HEK293 (cell line): ENCODE results near the gene DMC1.

ENCODE experiments used
- CTCF ChIA-PET: fragments of 350-600 bp; formaldehyde crosslinking; extraction: SDS; loops from one replicate; lab custom pipeline; 2021; ENCODE audit warnings: antibody characterized with exemption; lab: Yijun Ruan, JAX
- POLR2A ChIA-PET: fragments of 300-600 bp; formaldehyde crosslinking; extraction: SDS; loops from one replicate; lab custom pipeline; 2020; ENCODE audit warnings: antibody characterized with exemption, inconsistent platforms; lab: Yijun Ruan, JAX
- H3K27ac ChIP-seq: fragments of 200-500 bp; sonication (Bioruptor generic); 2 replicates; pipeline ENCODE4 v1.5.1; 2014; ENCODE audit warnings: low read depth, low read length, control low read depth, inconsistent platforms; ENCODE audit errors: extremely low read depth
- H3K36me3 ChIP-seq, 2 experiments: fragments of 200-500 bp in 1 of 2; sonication (Bioruptor generic) in 1 of 2; 1 replicate in 1 of 2; 2 replicates in 1 of 2; pipeline ENCODE4 v1.5.1; 2014 to 2017; ENCODE audit warnings: inconsistent platforms in 2 of 2, low read length in 2 of 2; ENCODE audit not compliant: control insufficient read depth in 2 of 2, insufficient read depth in 1 of 2
- H3K4me1 ChIP-seq: fragments of 200-500 bp; sonication (Bioruptor generic); 2 replicates; pipeline ENCODE4 v1.5.1; 2014; ENCODE audit warnings: mild to moderate bottlenecking, low read length, inconsistent platforms; ENCODE audit not compliant: control insufficient read depth, insufficient read depth
- H3K4me3 ChIP-seq: 2 replicates; pipeline ENCODE4 v1.5.1; 2011; ENCODE audit warnings: low read depth, mild to moderate bottlenecking, control low read depth, low read length, moderate library complexity
- H3K9me3 ChIP-seq: fragments of 200-500 bp; sonication (Bioruptor generic); 2 replicates; pipeline ENCODE4 v1.5.1; 2014; ENCODE audit warnings: low read depth, low read length, inconsistent platforms; ENCODE audit not compliant: control insufficient read depth, insufficient read depth
- GLI2 ChIP-seq: fragments of 450-650 bp; formaldehyde crosslinking; IDR thresholded peaks from 2 replicates; pipeline ENCODE4; 2017; ENCODE audit warnings: missing biosample characterization, missing genetic modification characterization, low read depth, borderline replicate concordance
- KLF1 ChIP-seq: fragments of 450-650 bp; formaldehyde crosslinking; IDR thresholded peaks from 2 replicates; pipeline ENCODE4 v1.5.1; 2016; ENCODE audit warnings: missing biosample characterization, missing genetic modification characterization
- KLF8 ChIP-seq: fragments of 450-650 bp; formaldehyde crosslinking; IDR thresholded peaks from 2 replicates; pipeline ENCODE4 v1.5.1; 2016; ENCODE audit warnings: missing biosample characterization, missing genetic modification characterization
- SP2 ChIP-seq: fragments of 450-650 bp; formaldehyde crosslinking; IDR thresholded peaks from 2 replicates; pipeline ENCODE4 v1.5.1; 2016; ENCODE audit warnings: missing biosample characterization, missing genetic modification characterization
- ZFP3 ChIP-seq: fragments of 450-650 bp; formaldehyde crosslinking; IDR thresholded peaks from 2 replicates; pipeline ENCODE4 v1.5.1; 2016; ENCODE audit warnings: low read depth, missing biosample characterization, missing genetic modification characterization
- ZIC2 ChIP-seq: fragments of 450-650 bp; formaldehyde crosslinking; IDR thresholded peaks from 2 replicates; pipeline ENCODE4 v1.5.1; 2016; ENCODE audit warnings: missing biosample characterization, missing genetic modification characterization
- ZNF214 ChIP-seq: fragments of 450-650 bp; formaldehyde crosslinking; IDR thresholded peaks from 2 replicates; pipeline ENCODE4 v1.5.1; 2017; ENCODE audit warnings: missing biosample characterization, mild to moderate bottlenecking, missing genetic modification characterization, borderline replicate concordance
- ZNF341 ChIP-seq: fragments of 450-650 bp; formaldehyde crosslinking; IDR thresholded peaks from 2 replicates; pipeline ENCODE4; 2016; ENCODE audit warnings: low read depth, missing biosample characterization, missing genetic modification characterization
- ZNF354C ChIP-seq: fragments of 450-650 bp; formaldehyde crosslinking; IDR thresholded peaks from 2 replicates; pipeline ENCODE4 v1.5.1; 2016; ENCODE audit warnings: missing biosample characterization, missing genetic modification characterization, low read depth, borderline replicate concordance
- ZNF37A ChIP-seq: fragments of 450-650 bp; IDR thresholded peaks from 2 replicates; pipeline ENCODE4 v1.5.1; 2018; ENCODE audit warnings: missing biosample characterization, missing genetic modification characterization
- ZNF596 ChIP-seq: fragments of 450-650 bp; IDR thresholded peaks from 2 replicates; pipeline ENCODE4 v1.5.0; 2018; ENCODE audit warnings: missing biosample characterization, mild to moderate bottlenecking, missing genetic modification characterization, moderate library complexity
- ZNF600 ChIP-seq: fragments of 450-650 bp; formaldehyde crosslinking; IDR thresholded peaks from 2 replicates; pipeline ENCODE4 v1.5.1; 2016; ENCODE audit warnings: missing biosample characterization, missing genetic modification characterization
- ZNF621 ChIP-seq: fragments of 450-650 bp; formaldehyde crosslinking; IDR thresholded peaks from 2 replicates; pipeline ENCODE4 v1.5.1; 2017; ENCODE audit warnings: missing biosample characterization, missing genetic modification characterization
- ZNF658 ChIP-seq: fragments of 450-650 bp; formaldehyde crosslinking; IDR thresholded peaks from 2 replicates; pipeline ENCODE4; 2016; ENCODE audit warnings: missing biosample characterization, missing genetic modification characterization
- ZNF660 ChIP-seq: fragments of 450-650 bp; IDR thresholded peaks from 2 replicates; pipeline ENCODE4 v1.5.1; 2018; ENCODE audit warnings: missing biosample characterization, mild to moderate bottlenecking, missing genetic modification characterization
- ZNF837 ChIP-seq: fragments of 450-650 bp; formaldehyde crosslinking; IDR thresholded peaks from 2 replicates; pipeline ENCODE4 v1.5.1; 2016; ENCODE audit warnings: missing biosample characterization, missing genetic modification characterization
- ZSCAN23 ChIP-seq: fragments of 450-650 bp; formaldehyde crosslinking; IDR thresholded peaks from 2 replicates; pipeline ENCODE4 v1.5.1; 2016; ENCODE audit warnings: missing biosample characterization, missing genetic modification characterization
- ZXDB ChIP-seq: fragments of 450-650 bp; formaldehyde crosslinking; IDR thresholded peaks from 2 replicates; pipeline ENCODE4 v1.5.1; 2016; ENCODE audit warnings: missing biosample characterization, missing genetic modification characterization
- TF ChIP-seq, protein P1 (sequence below): fragments of 450-650 bp; formaldehyde crosslinking; IDR thresholded peaks from 2 replicates; pipeline ENCODE4 v1.5.1; 2017; ENCODE audit warnings: missing biosample characterization, mild to moderate bottlenecking, missing genetic modification characterization, moderate library complexity
- TF ChIP-seq, protein P2 (sequence below): fragments of 450-650 bp; formaldehyde crosslinking; IDR thresholded peaks from 2 replicates; pipeline ENCODE4 v1.5.1; 2016; ENCODE audit warnings: missing biosample characterization, missing genetic modification characterization
- TF ChIP-seq, protein P3 (sequence below): fragments of 450-650 bp; formaldehyde crosslinking; conservative IDR thresholded peaks from 2 replicates; pipeline ENCODE4 v1.5.1; 2016; ENCODE audit warnings: low read depth, missing biosample characterization, missing genetic modification characterization

Gene DMC1

DNA sequence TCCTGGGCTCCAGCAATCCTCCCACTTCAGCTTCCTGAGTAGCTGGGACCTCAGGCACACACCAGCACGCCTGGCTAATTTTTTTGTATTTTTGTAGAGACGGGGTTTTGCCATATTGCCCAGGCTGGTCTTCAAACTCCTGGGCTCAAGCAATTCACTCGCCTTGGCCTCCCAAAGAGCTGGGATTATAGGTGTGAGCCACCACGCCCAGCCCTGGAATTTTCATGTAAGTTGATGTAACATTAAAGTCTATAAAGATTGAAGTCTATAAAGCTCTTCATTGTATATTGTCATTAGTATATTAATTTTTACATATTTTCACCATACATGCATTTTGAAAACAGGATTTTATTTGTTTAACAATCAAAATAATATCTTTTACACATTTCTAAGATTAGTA lies 51.4 kb downstream of the DMC1 start:
- ChIA-PET POLR2A (interaction anchor here (0.6 to 0.7 kb wide), 3 partner anchors 96 to 163 kb away, joined by 3 to 4 read pairs (median 3); no protein-coding TSS in a partner anchor), CTCF (interaction anchor here (0.7 to 1.0 kb wide), 5 partner anchors 104 to 999 kb away, joined by 3 to 6 read pairs (median 3); no protein-coding TSS in a partner anchor)
- Histone ChIP-seq H3K4me3 (no peak overlapping the region), H3K27ac (no peak overlapping the region), H3K36me3 (no peaks in the 10 kb centered on the region), H3K4me1 (no peaks in the 10 kb centered on the region), H3K9me3 (no peaks in the 10 kb centered on the region)
- TF ChIP-seq, protein P1, sequence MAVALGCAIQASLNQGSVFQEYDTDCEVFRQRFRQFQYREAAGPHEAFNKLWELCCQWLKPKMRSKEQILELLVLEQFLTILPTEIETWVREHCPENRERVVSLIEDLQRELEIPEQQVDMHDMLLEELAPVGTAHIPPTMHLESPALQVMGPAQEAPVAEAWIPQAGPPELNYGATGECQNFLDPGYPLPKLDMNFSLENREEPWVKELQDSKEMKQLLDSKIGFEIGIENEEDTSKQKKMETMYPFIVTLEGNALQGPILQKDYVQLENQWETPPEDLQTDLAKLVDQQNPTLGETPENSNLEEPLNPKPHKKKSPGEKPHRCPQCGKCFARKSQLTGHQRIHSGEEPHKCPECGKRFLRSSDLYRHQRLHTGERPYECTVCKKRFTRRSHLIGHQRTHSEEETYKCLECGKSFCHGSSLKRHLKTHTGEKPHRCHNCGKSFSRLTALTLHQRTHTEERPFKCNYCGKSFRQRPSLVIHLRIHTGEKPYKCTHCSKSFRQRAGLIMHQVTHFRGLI: no peak
- no peak for TF ChIP-seq ZNF596 (tag by site-specific recombination)
- 0 out of 2 replicates have a peak, but pooled peaks have one; percentile 30 for TF ChIP-seq KLF1 (tag by site-specific recombination)
- no peak for TF ChIP-seq ZSCAN23
- no peak for TF ChIP-seq ZFP3 (tag by site-specific recombination)
- TF ChIP-seq ZNF660 (tag by site-specific recombination): no peak
- no peak for TF ChIP-seq GLI2 (tag by site-specific recombination)

DNA sequence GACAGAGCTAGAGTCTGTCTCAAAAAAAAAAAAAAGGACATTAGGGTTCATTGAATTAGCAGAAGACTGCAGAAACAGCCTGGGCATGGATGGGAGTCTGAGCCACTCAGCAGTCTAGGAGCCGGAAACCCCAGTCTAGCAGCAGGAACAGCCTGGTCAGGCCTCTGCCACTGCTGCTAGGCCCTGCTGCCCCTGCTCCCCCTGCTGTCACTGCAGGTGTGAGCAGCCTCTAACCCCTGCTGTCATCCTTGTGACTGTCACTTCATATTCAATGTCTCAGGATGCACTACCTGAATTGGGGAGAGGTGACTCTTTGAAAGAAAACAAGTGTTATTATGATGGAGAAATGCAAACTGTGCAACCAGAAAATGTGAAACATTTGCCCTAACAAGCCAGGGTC lies 56.9 kb downstream of the DMC1 start:
- CTCF ChIA-PET: interaction anchor here (1.4 kb wide), 1 partner anchor 57 kb away, joined by 3 read pairs; the partner anchor contains the start of gene DMC1
- Histone ChIP-seq H3K9me3 (no peaks in the 10 kb centered on the region), H3K36me3 (no peaks in the 10 kb centered on the region), H3K27ac (no peak overlapping the region), H3K4me3 (no peak overlapping the region), H3K4me1 (no peaks in the 10 kb centered on the region)
- TF ChIP-seq, protein P2, sequence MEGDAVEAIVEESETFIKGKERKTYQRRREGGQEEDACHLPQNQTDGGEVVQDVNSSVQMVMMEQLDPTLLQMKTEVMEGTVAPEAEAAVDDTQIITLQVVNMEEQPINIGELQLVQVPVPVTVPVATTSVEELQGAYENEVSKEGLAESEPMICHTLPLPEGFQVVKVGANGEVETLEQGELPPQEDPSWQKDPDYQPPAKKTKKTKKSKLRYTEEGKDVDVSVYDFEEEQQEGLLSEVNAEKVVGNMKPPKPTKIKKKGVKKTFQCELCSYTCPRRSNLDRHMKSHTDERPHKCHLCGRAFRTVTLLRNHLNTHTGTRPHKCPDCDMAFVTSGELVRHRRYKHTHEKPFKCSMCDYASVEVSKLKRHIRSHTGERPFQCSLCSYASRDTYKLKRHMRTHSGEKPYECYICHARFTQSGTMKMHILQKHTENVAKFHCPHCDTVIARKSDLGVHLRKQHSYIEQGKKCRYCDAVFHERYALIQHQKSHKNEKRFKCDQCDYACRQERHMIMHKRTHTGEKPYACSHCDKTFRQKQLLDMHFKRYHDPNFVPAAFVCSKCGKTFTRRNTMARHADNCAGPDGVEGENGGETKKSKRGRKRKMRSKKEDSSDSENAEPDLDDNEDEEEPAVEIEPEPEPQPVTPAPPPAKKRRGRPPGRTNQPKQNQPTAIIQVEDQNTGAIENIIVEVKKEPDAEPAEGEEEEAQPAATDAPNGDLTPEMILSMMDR: peak; percentile 76
- peak; percentile 62; the same call in 1 of the 2 replicates for TF ChIP-seq KLF8 (tag by site-specific recombination)
- TF ChIP-seq ZNF658 (tag by site-specific recombination): no peak
- peak; percentile 27; the same call in 1 of the 2 replicates for TF ChIP-seq KLF1 (tag by site-specific recombination)
- TF ChIP-seq ZNF37A (tag by site-specific recombination): no peak
- TF ChIP-seq, protein P3, sequence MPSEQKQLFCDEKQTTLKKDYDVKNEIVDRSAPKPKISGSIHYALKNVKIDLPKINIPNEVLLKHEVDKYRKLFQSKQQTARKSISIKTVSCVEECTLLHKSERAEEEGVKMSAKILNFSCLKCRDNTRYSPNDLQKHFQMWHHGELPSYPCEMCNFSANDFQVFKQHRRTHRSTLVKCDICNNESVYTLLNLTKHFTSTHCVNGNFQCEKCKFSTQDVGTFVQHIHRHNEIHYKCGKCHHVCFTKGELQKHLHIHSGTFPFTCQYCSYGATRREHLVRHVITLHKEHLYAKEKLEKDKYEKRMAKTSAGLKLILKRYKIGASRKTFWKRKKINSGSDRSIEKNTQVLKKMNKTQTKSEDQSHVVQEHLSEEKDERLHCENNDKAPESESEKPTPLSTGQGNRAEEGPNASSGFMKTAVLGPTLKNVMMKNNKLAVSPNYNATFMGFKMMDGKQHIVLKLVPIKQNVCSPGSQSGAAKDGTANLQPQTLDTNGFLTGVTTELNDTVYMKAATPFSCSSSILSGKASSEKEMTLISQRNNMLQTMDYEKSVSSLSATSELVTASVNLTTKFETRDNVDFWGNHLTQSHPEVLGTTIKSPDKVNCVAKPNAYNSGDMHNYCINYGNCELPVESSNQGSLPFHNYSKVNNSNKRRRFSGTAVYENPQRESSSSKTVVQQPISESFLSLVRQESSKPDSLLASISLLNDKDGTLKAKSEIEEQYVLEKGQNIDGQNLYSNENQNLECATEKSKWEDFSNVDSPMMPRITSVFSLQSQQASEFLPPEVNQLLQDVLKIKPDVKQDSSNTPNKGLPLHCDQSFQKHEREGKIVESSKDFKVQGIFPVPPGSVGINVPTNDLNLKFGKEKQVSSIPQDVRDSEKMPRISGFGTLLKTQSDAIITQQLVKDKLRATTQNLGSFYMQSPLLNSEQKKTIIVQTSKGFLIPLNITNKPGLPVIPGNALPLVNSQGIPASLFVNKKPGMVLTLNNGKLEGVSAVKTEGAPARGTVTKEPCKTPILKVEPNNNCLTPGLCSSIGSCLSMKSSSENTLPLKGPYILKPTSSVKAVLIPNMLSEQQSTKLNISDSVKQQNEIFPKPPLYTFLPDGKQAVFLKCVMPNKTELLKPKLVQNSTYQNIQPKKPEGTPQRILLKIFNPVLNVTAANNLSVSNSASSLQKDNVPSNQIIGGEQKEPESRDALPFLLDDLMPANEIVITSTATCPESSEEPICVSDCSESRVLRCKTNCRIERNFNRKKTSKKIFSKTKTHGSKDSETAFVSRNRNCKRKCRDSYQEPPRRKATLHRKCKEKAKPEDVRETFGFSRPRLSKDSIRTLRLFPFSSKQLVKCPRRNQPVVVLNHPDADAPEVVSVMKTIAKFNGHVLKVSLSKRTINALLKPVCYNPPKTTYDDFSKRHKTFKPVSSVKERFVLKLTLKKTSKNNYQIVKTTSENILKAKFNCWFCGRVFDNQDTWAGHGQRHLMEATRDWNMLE (tag by site-specific recombination): no peak
- TF ChIP-seq ZIC2 (tag by site-specific recombination): peak; percentile 80
- no peak for TF ChIP-seq ZNF837 (tag by site-specific recombination)
- TF ChIP-seq ZNF341 (tag by site-specific recombination): peak; percentile 72
- no peak for TF ChIP-seq SP2 (tag by site-specific recombination)
- no peak for TF ChIP-seq ZNF354C (tag by site-specific recombination)
- no peak for TF ChIP-seq ZNF214 (tag by site-specific recombination)
- TF ChIP-seq ZXDB: peak; percentile 57
- no peak for TF ChIP-seq ZNF621 (tag by site-specific recombination)
- no peak for TF ChIP-seq ZNF600 (tag by site-specific recombination)
- POLR2A ChIA-PET: no interaction called here
